Natural killer cell (primary cell): Measurements from ENCODE around the gene PRM3. TPM values are rescaled to one million over a fixed set of nuclear protein-coding genes. Genes with fewer than 3 reads are reported as not detected.

ENCODE experiments used
- ATAC-seq, 3 donors: fragments of 150-1000 bp in 2 of 3; fragments of 200-7000 bp in 1 of 3; cut with Tn5 transposase; 1 replicate in 1 of 3; 2 replicates in 2 of 3; pipeline ENCODE4 v1.10.0; 2021; ENCODE audit warnings: mild to moderate bottlenecking in 2 of 3, moderate library complexity in 2 of 3
- DNase-seq, 2 donors: peaks; one replicate each; pipeline versions ENCODE4 v3.0.0 to v3.0.0-alpha.2; 2013 to 2021; ENCODE audit warnings: mixed read lengths in 1 of 2
- H3K27ac ChIP-seq: one replicate; pipeline ENCODE4 v1.5.1; 2013; ENCODE audit warnings: mild to moderate bottlenecking, low read length
- H3K27me3 ChIP-seq: one replicate; pipeline ENCODE4 v1.6.1; 2013; ENCODE audit warnings: low read length; ENCODE audit not compliant: control insufficient read depth, insufficient read depth
- H3K36me3 ChIP-seq: one replicate; pipeline ENCODE4 v1.6.1; 2013; ENCODE audit warnings: low read length; ENCODE audit not compliant: control insufficient read depth, insufficient read depth
- H3K4me1 ChIP-seq: one replicate; pipeline ENCODE4 v1.6.1; 2013; ENCODE audit warnings: low read length; ENCODE audit not compliant: control insufficient read depth, insufficient read depth
- H3K4me3 ChIP-seq: one replicate; pipeline ENCODE4 v1.5.1; 2013; ENCODE audit warnings: low read length
- H3K9me3 ChIP-seq: one replicate; pipeline ENCODE4 v1.6.1; 2013; ENCODE audit warnings: low read length; ENCODE audit not compliant: control insufficient read depth, insufficient read depth
- H3K27ac Mint-ChIP-seq, 2 donors: one replicate each; pipeline ENCODE4 v1.8.0; 2022; ENCODE audit warnings: mild to moderate bottlenecking in 2 of 2, mixed read lengths in 2 of 2, moderate library complexity in 1 of 2
- H3K27me3 Mint-ChIP-seq, 2 donors: one replicate each; pipeline ENCODE4 v1.8.0; 2022; ENCODE audit warnings: low read depth in 2 of 2, mixed read lengths in 2 of 2
- H3K36me3 Mint-ChIP-seq: one replicate; pipeline ENCODE4 v1.8.0; 2022; ENCODE audit warnings: mixed read lengths
- H3K4me1 Mint-ChIP-seq, 2 donors: one replicate each; pipeline ENCODE4 v1.8.0; 2022; ENCODE audit warnings: mixed read lengths in 2 of 2
- H3K4me3 Mint-ChIP-seq: one replicate; pipeline ENCODE4 v1.8.0; 2022; ENCODE audit warnings: mild to moderate bottlenecking, moderate library complexity, mixed read lengths
- H3K9me3 Mint-ChIP-seq, 2 donors: one replicate each; pipeline ENCODE4 v1.8.0; 2022; ENCODE audit warnings: mixed read lengths in 2 of 2
- CTCF ChIP-seq: fragments of 200-600 bp; IDR thresholded peaks from one replicate; pipeline ENCODE4 v1.8.0; 2022; ENCODE audit warnings: antibody characterized with exemption
- WGBS: methylation state at CpG from one replicate; pipeline ENCODE4 v1.1.7; 2013; ENCODE audit warnings: missing lambda C conversion rate; ENCODE audit not compliant: insufficient coverage; 5-methylcytosine and 5-hydroxymethylcytosine counted together
- intact Hi-C: fragments of 100-400 bp; cut with micrococcal nuclease; formaldehyde crosslinking; loops from one replicate; pipeline ENCODE4 v1.14.2; 2022
- total RNA-seq, 4 donors: library from RNA; stranded (reverse); fragments of 120-200 nt in 1 of 4; gene quantifications; one replicate each; pipeline versions ENCODE4 v1.2.3 to v1.2.4, GENCODE V29; 2013 to 2022

Gene PRM3
- total RNA-seq, 3 donors from 2014 or later (not counting 1 experiment from before 2014, with no cell fraction given), result not detected

GRCh38 chr16:11251525-11252481 is 21.6 kb downstream of the PRM3 start:
- H3K9me3 Mint-ChIP-seq, result no peaks in the 10 kb centered on the region
- peak; percentile 19 to 24 (median 23) for ATAC-seq
- no peaks in the 10 kb centered on the region for H3K36me3 Mint-ChIP-seq
- peaks cover 29 to 49% of the 10 kb centered on the region in 2 donors for H3K4me1 Mint-ChIP-seq
- no peak overlapping the region for H3K4me3 ChIP-seq
- peak overlapping the region; percentile 49 for H3K27ac ChIP-seq
- H3K36me3 ChIP-seq, result peaks cover 5% of the 10 kb centered on the region
- no peaks in the 10 kb centered on the region for H3K27me3 Mint-ChIP-seq
- peak overlapping the region; percentile 83 for H3K4me3 Mint-ChIP-seq
- WGBS, result 35% methylated on average over 13 of the region's 18 CpGs
- DNase-seq, result peak; percentile 69 to 90
- no peaks in the 10 kb centered on the region for H3K9me3 ChIP-seq
- H3K4me1 ChIP-seq, result peaks cover 39% of the 10 kb centered on the region
- TF ChIP-seq CTCF, result no peak
- peak overlapping the region; percentile 89 to 97 for H3K27ac Mint-ChIP-seq
- intact Hi-C loops, result loop anchor here (1.0 to 10.0 kb wide), 4 partner anchors 17 to 310 kb away; no protein-coding TSS in a partner anchor
- H3K27me3 ChIP-seq, result no peaks in the 10 kb centered on the region

GRCh38 chr16:11250786-11251524 is 22.5 kb downstream of the PRM3 start:
- no peaks in the 10 kb centered on the region for H3K36me3 Mint-ChIP-seq
- H3K27me3 ChIP-seq, result no peaks in the 10 kb centered on the region
- intact Hi-C loops, result loop anchor here (5.0 to 10.0 kb wide), 2 partner anchors 136 to 311 kb away; no protein-coding TSS in a partner anchor
- H3K27ac ChIP-seq, result no peak overlapping the region
- H3K36me3 ChIP-seq, result peaks cover 5% of the 10 kb centered on the region
- no peaks in the 10 kb centered on the region for H3K9me3 Mint-ChIP-seq
- 86% methylated on average over 7 of the region's 10 CpGs for WGBS
- no peaks in the 10 kb centered on the region for H3K27me3 Mint-ChIP-seq
- peaks cover 45% of the 10 kb centered on the region for H3K4me1 ChIP-seq
- no peak for DNase-seq
- H3K4me3 ChIP-seq, result no peak overlapping the region
- no peaks in the 10 kb centered on the region for H3K9me3 ChIP-seq
- H3K4me1 Mint-ChIP-seq, result peaks cover 29 to 47% of the 10 kb centered on the region in 2 donors
- H3K4me3 Mint-ChIP-seq, result peak overlapping the region; percentile 58
- TF ChIP-seq CTCF, result no peak
- H3K27ac Mint-ChIP-seq, result peak overlapping the region; percentile 65 to 97
- no peak for ATAC-seq

DNA sequence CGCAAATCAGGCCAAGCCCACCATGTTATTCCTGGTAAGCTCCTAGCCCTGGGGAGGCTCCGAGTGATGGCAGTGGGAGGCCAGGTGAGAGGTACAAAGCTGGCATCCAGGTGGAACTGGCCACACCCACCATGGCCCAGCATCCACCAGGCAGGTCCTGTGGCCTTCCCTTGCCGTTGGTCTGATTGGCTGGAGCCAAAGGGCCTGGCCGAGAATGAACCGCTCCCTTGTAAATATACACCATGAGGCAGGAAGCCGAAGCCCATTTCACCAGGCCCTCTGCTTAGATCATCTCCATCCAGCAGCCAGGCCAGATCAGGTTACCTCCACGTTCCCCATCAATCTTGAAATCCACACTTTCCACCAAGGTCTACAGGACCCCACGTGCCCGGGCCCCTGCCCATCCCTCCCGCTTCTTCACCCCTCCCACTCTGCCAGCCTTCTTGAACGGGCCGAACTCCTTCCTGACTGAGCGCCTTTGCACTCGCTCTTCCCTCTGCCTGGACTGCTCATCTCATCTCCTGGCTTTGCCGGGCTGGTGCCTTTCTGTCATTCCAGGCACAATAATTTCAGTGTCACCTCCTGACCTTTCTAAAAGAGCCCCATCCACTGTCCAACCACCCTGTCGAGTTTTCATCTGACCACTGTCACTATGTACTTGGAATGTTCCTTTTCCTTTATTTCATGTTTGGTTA is 23.2 kb downstream of the PRM3 start:
- H3K27me3 ChIP-seq, result no peaks in the 10 kb centered on the region
- H3K27ac ChIP-seq, result no peak overlapping the region
- no peak for DNase-seq
- TF ChIP-seq CTCF, result no peak
- intact Hi-C loops, result loop anchor here (5.0 to 10.0 kb wide), 2 partner anchors 135 to 312 kb away; no protein-coding TSS in a partner anchor
- no peak overlapping the region for H3K4me3 ChIP-seq
- H3K4me1 ChIP-seq, result peaks cover 47% of the 10 kb centered on the region
- 93% methylated on average over 16 of the region's 16 CpGs for WGBS
- peaks cover 5% of the 10 kb centered on the region for H3K36me3 ChIP-seq
- Mint-ChIP-seq H3K27me3 (no peaks in the 10 kb centered on the region), H3K9me3 (no peaks in the 10 kb centered on the region), H3K4me1 (peaks cover 32 to 55% of the 10 kb centered on the region in 2 donors), H3K27ac (peak overlapping the region; percentile 25 to 65), H3K36me3 (no peaks in the 10 kb centered on the region), H3K4me3 (no peak overlapping the region)
- no peaks in the 10 kb centered on the region for H3K9me3 ChIP-seq
- no peak for ATAC-seq
